Thyroid gland (tissue), 4 donors: ENCODE data around the gene SLAMF8. TPM values are rescaled to one million over a fixed set of nuclear protein-coding genes. Genes with fewer than 3 reads are reported as not detected.
A peak's percentile ranks its signal among the peaks of the same experiment; 100 is the strongest.

Experiments
- DNase-seq, 2 donors: peaks; one replicate each; pipeline ENCODE4 v3.0.0-alpha.2; 2019
- H3K27ac ChIP-seq, 3 donors: fragments of 200-600 bp; sonication (generic); 1 replicate in 2 of 3; 2 replicates in 1 of 3; pipeline ENCODE4 v1.5.1; 2016 to 2019; ENCODE audit warnings: mild to moderate bottlenecking in 1 of 3, moderate library complexity in 1 of 3
- H3K27me3 ChIP-seq: fragments of 200-600 bp; sonication (generic); one replicate; pipeline ENCODE4 v1.5.1; 2019
- H3K36me3 ChIP-seq, 2 donors: fragments of 200-600 bp; sonication (generic); one replicate each; pipeline ENCODE4 v1.5.1; 2016 to 2019
- H3K4me1 ChIP-seq, 2 donors: fragments of 200-600 bp; sonication (generic); one replicate each; pipeline ENCODE4 v1.5.1; 2017 to 2019
- H3K4me3 ChIP-seq, 3 donors: fragments of 200-600 bp; sonication (generic); replicated peaks in 1 of 3; 1 replicate in 2 of 3; 2 replicates in 1 of 3; pipeline ENCODE4 v1.5.1; 2016; ENCODE audit warnings: mild to moderate bottlenecking in 1 of 3
- H3K9me3 ChIP-seq: fragments of 200-600 bp; sonication (generic); one replicate; pipeline ENCODE4 v1.5.1; 2017
- POLR2A ChIP-seq, 2 donors: fragments of 450-650 bp; IDR thresholded peaks; one replicate each; pipeline ENCODE4 v1.6.1; 2017; ENCODE audit warnings: antibody characterized with exemption in 2 of 2, mild to moderate bottlenecking in 2 of 2, moderate library complexity in 1 of 2
- WGBS, 2 donors: methylation state at CpG; one replicate each; pipeline ENCODE4 v1.1.5; 2017; 5-methylcytosine and 5-hydroxymethylcytosine counted together
- intact Hi-C: fragments of 100-400 bp; cut with DNase I; formaldehyde crosslinking; loops from one replicate; pipeline ENCODE4 v1.15.1; 2023
- total RNA-seq, 4 donors: library from RNA; depleted of rRNA; stranded (reverse); fragments of >200 nt; gene quantifications; one replicate each; pipeline ENCODE4 v1.2.3, GENCODE V29; 2016
- TF ChIP-seq, protein P1 (sequence below), 6 experiments: fragments of 200-600 bp in 3 of 6; fragments of 450-650 bp in 3 of 6; sonication (generic) in 3 of 6; IDR thresholded peaks; one replicate each; pipeline ENCODE4 v1.5.1; 2016 to 2019; ENCODE audit warnings: antibody characterized with exemption in 6 of 6, mild to moderate bottlenecking in 2 of 6, inconsistent platforms in 1 of 6, moderate library complexity in 1 of 6

Gene SLAMF8
- total RNA-seq, 4 donors from 2014 or later: 1.6 to 6.3 (median 2.1) TPM

DNA sequence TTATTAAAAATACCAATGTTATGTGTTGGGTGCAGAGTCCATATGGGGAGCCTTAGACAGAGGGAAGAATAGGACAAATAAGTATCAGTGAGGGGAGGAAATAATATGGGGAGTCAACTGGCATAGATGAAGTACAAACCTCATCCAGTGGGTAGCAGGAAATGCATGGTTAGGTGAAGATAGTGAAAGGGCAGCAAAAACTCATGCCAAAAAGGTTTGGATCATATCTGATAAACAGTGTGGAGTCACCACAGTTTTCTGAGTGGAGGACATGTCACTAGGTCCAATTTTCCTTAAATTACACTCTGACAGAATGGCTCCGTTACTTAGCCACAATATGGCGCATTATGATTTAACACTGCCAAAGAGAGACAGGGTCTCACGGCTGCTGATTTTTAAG lies 35.6 kb upstream of the SLAMF8 start:
- Histone ChIP-seq H3K36me3 (no peaks in the 10 kb centered on the region), H3K4me3 (no peak overlapping the region), H3K4me1 (peaks cover 0 to 2% of the 10 kb centered on the region in 2 donors), H3K9me3 (no peaks in the 10 kb centered on the region), H3K27ac (no peak overlapping the region), H3K27me3 (no peaks in the 10 kb centered on the region)
- 75 to 78% methylated on average over 3 of the region's 3 CpGs for whole genome bisulfite sequencing, 2 donors
- TF ChIP-seq, protein P1, sequence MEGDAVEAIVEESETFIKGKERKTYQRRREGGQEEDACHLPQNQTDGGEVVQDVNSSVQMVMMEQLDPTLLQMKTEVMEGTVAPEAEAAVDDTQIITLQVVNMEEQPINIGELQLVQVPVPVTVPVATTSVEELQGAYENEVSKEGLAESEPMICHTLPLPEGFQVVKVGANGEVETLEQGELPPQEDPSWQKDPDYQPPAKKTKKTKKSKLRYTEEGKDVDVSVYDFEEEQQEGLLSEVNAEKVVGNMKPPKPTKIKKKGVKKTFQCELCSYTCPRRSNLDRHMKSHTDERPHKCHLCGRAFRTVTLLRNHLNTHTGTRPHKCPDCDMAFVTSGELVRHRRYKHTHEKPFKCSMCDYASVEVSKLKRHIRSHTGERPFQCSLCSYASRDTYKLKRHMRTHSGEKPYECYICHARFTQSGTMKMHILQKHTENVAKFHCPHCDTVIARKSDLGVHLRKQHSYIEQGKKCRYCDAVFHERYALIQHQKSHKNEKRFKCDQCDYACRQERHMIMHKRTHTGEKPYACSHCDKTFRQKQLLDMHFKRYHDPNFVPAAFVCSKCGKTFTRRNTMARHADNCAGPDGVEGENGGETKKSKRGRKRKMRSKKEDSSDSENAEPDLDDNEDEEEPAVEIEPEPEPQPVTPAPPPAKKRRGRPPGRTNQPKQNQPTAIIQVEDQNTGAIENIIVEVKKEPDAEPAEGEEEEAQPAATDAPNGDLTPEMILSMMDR (IDR thresholded peaks at IDR 0.05): no peak
- no peak for TF ChIP-seq POLR2A (IDR thresholded peaks at IDR 0.05)
- DNase-seq: no peak
- intact Hi-C loops: loop anchor here (10.0 kb wide), 1 partner anchor 224 kb away; no protein-coding TSS in a partner anchor

DNA sequence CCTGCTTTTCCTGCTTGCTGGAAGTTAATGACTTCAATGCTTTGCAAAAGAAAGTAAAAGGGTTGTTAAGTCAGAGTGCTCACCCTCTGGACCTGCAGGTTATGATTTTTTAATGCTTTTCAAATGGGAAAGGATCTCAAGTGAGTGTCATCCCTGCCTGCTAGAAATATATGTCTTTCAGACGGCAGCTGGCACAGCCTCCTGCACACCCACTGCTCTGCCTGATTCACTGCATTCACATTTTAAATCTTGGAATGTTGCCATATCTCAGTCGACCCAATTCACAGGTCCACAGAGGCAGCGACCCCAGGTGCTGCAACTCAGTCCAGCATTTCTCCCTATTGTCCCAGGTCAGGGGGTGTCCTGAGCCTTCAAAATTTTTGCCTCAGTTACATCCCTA lies 35.2 kb upstream of the SLAMF8 start:
- DNase-seq: no peak
- TF ChIP-seq, protein P1 (IDR thresholded peaks at IDR 0.05): no peak
- no peak for TF ChIP-seq POLR2A (IDR thresholded peaks at IDR 0.05)
- 29 to 38% methylated on average over 3 of the region's 3 CpGs for WGBS, 2 donors
- Histone ChIP-seq H3K9me3 (no peaks in the 10 kb centered on the region), H3K27me3 (no peaks in the 10 kb centered on the region), H3K27ac (no peak overlapping the region), H3K36me3 (no peaks in the 10 kb centered on the region), H3K4me1 (peaks cover 0 to 2% of the 10 kb centered on the region in 2 donors), H3K4me3 (no peak overlapping the region)
- intact Hi-C loops: loop anchor here (10.0 kb wide), 1 partner anchor 223 kb away; no protein-coding TSS in a partner anchor

DNA sequence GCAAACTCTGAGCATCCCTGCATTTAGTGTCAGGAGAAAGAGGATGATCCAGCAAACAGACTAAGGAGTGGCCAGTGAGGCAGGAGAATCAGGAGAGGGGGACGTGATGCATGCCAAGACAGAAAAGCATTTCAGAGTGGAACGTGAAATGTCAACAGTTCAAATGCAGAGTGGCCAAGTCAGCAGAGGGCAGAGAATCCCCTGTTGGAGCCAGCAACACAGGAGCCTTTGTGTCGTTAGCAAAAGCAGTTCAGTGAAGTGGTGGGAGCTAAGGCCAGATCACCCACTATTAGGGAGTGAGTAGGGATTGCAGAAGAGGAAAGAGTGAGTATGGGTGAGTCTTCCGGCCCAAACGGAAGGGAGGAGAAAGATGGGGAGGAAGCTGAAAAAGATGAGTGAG lies 31.1 kb upstream of the SLAMF8 start:
- WGBS, 2 donors: 28 to 31% methylated on average over 5 of the region's 5 CpGs
- Histone ChIP-seq H3K4me3 (no peak overlapping the region), H3K27me3 (no peaks in the 10 kb centered on the region), H3K9me3 (no peaks in the 10 kb centered on the region), H3K4me1 (peaks cover 7 to 15% of the 10 kb centered on the region in 2 donors), H3K27ac (no peak overlapping the region), H3K36me3 (no peaks in the 10 kb centered on the region)
- intact Hi-C loops: loop anchor here (10.0 kb wide), 1 partner anchor 219 kb away; no protein-coding TSS in a partner anchor
- no peak for TF ChIP-seq POLR2A (IDR thresholded peaks at IDR 0.05)
- TF ChIP-seq, protein P1 (IDR thresholded peaks at IDR 0.05): no peak
- peak in 1 of 2 donors; percentile 8 for DNase-seq

DNA sequence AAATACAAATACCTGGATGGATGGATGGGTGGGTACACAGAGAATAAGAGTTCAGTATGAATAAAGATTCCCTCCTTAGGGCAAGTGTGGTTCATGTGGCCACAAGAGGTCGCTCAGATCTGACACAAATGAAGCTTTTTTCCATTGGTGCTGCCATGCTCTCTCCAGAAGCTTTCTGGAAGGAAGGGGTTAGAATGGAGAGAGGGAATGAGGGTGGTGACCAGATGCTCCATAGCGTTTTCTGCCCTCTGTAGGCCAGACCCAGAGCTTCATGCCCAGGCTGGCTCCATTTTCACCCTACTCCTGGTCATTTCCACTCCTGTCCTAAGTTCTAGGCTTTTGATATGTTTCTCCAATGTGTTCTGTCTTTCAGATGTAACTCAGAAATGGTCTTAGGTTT lies 27.8 kb upstream of the SLAMF8 start:
- H3K36me3 ChIP-seq: no peaks in the 10 kb centered on the region
- H3K9me3 ChIP-seq: no peaks in the 10 kb centered on the region
- H3K27me3 ChIP-seq: no peaks in the 10 kb centered on the region
- H3K4me1 ChIP-seq: peaks cover 7 to 15% of the 10 kb centered on the region in 2 donors
- H3K27ac ChIP-seq: peak overlapping the region in 2 of 3 donors; percentile 25 to 53
- whole genome bisulfite sequencing, 2 donors: 5 to 6% methylated on average over 2 of the region's 2 CpGs
- no peak overlapping the region for H3K4me3 ChIP-seq
- TF ChIP-seq POLR2A (IDR thresholded peaks at IDR 0.05): no peak
- TF ChIP-seq, protein P1 (IDR thresholded peaks at IDR 0.05): peak in 5 of 6 experiments; percentile 19 to 71 (median 57)
- intact Hi-C loops: loop anchor here (2.0 to 10.0 kb wide), 2 partner anchors 92 to 216 kb away; no protein-coding TSS in a partner anchor
- peak; percentile 53 to 62 for DNase-seq

DNA sequence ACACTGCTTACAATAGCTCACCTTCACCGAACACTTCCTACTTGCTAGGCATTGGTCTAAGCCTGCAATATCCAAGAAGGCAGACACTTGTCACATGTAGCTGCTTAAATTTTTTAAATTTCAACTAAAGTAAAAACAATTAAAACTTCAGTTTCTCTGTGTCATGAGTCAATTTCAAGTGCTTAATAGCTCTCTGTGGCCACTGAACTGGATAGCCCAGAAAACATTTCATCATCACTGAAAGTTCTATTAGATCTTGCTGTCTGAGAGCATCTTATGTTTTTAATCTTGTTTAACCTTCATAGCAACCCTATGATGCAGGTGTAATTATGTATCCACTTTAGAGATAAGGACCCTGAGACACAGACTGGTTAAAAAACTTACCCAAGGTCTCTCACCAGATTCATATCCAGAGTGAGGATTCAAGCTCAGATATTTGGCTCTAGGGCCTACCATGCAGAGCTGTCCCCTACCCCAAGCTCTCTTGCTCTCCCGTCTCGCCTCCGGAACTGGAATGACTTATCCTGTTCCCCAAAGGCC lies 27.2 kb upstream of the SLAMF8 start:
- H3K27me3 ChIP-seq: no peaks in the 10 kb centered on the region
- DNase-seq: no peak
- no peak overlapping the region for H3K4me3 ChIP-seq
- no peaks in the 10 kb centered on the region for H3K9me3 ChIP-seq
- H3K4me1 ChIP-seq: peaks cover 7 to 15% of the 10 kb centered on the region in 2 donors
- H3K36me3 ChIP-seq: no peaks in the 10 kb centered on the region
- intact Hi-C loops: loop anchor here (2.0 to 10.0 kb wide), 2 partner anchors 91 to 215 kb away; no protein-coding TSS in a partner anchor
- no peak for TF ChIP-seq POLR2A (IDR thresholded peaks at IDR 0.05)
- TF ChIP-seq, protein P1 (IDR thresholded peaks at IDR 0.05): no peak
- WGBS, 2 donors: 85 to 88% methylated on average over 4 of the region's 4 CpGs
- peak overlapping the region; percentile 25 to 53 (median 40) for H3K27ac ChIP-seq
